Adrenal gland (tissue), 12 donors: ENCODE data around the gene GMPPA. TPM values are rescaled to one million over a fixed set of nuclear protein-coding genes. Genes with fewer than 3 reads are reported as not detected.

Experiments
- DNase-seq, 7 donors: peaks; one replicate each; pipeline ENCODE4 v3.0.0-alpha.2; 2019 to 2020
- H3K27ac ChIP-seq, 5 donors: fragments of 200-600 bp; sonication (generic) in 4 of 5; 1 replicate in 3 of 5; 2 replicates in 2 of 5; pipeline versions ENCODE4 v1.5.1 to v1.8.0; 2016 to 2020; ENCODE audit warnings: mild to moderate bottlenecking in 1 of 5
- H3K27me3 ChIP-seq: fragments of 200-600 bp; 2 replicates; pipeline ENCODE4 v1.8.0; 2021
- H3K36me3 ChIP-seq, 2 donors: fragments of 200-600 bp; replicated peaks in 1 of 2; 1 replicate in 1 of 2; 2 replicates in 1 of 2; pipeline versions ENCODE4 v1.5.1 to v1.8.0; 2018 to 2022
- H3K4me1 ChIP-seq, 2 donors: fragments of 200-600 bp; replicated peaks in 1 of 2; 1 replicate in 1 of 2; 2 replicates in 1 of 2; pipeline versions ENCODE4 v1.5.1 to v1.8.0; 2018 to 2021
- H3K4me3 ChIP-seq, 4 donors: fragments of 200-600 bp; sonication (generic) in 3 of 4; one replicate each; pipeline ENCODE4 v1.5.1; 2016 to 2018
- H3K9me3 ChIP-seq, 3 donors: fragments of 200-600 bp; sonication (generic) in 1 of 3; replicated peaks in 1 of 3; 1 replicate in 2 of 3; 2 replicates in 1 of 3; pipeline versions ENCODE4 v1.5.1 to v1.8.0; 2016 to 2021
- CTCF ChIP-seq, 6 experiments: fragments of 450-650 bp in 4 of 6; fragments of 200-600 bp in 2 of 6; sonication (generic) in 1 of 6; IDR thresholded peaks; 1 replicate in 5 of 6; 2 replicates in 1 of 6; pipeline versions ENCODE4 v1.5.1 to v1.8.0; 2016 to 2021; ENCODE audit warnings: antibody characterized with exemption in 6 of 6, mild to moderate bottlenecking in 2 of 6, moderate library complexity in 1 of 6
- POLR2A ChIP-seq, 2 donors: fragments of 450-650 bp; IDR thresholded peaks; one replicate each; pipeline ENCODE4 v1.6.1; 2017; ENCODE audit warnings: antibody characterized with exemption in 2 of 2, mild to moderate bottlenecking in 2 of 2, moderate library complexity in 1 of 2
- WGBS, 4 donors: extraction: QIAGEN DNeasy Blood & Tissue Kit in 2 of 4; methylation state at CpG; one replicate each; pipeline versions ENCODE4 v1.1.5 to v1.1.7; 2013 to 2017; 5-methylcytosine and 5-hydroxymethylcytosine counted together
- intact Hi-C, 2 donors: fragments of 100-400 bp; cut with DNase I; formaldehyde crosslinking; loops; one replicate each; pipeline versions ENCODE4 v1.14.1 to v1.15.0; 2022 to 2023
- polyA plus RNA-seq, 3 donors: library from polyadenylated mRNA; stranded (reverse); fragments of 200-250 nt in 2 of 3; fragments of 350-450 nt in 1 of 3; fragmentation: Illumina TruSeq in 1 of 3; extraction: RNeasy Lipid Tissue Mini Kit (QIAGEN cat#74804) in 1 of 3; gene quantifications; one replicate each; pipeline ENCODE4 v1.2.3, GENCODE V29; 2013 to 2014
- total RNA-seq, 9 donors: library from RNA; depleted of rRNA in 4 of 9; stranded (reverse); fragments of >200 nt in 4 of 9; fragments of 120-200 nt in 1 of 9; fragmentation: NEBNext Ultra II Directional in 1 of 9; extraction: Animal tissue kit (Norgen Biotek cat#: 25700) in 1 of 9; gene quantifications; one replicate each; pipeline versions ENCODE4 v1.1.0 to v1.2.4, GENCODE V29; 2013 to 2023
- donor health status: healthy with polysubstance abuse.
- donor health status: Bipolar disorder and iron deficiency.
- donor health status: DM: yes; HTN: yes; CAD: no.
- donor health status: DM: no; HTN: no; CAD: no.
- donor health status: DM: no; HTN: no; CAD: no.
- donor health status: DM: yes; HTN: yes; CAD: no.

GMPPA gene
- total and polyA plus RNA-seq, 12 donors: 23.0 to 72.2 (median 35.3) TPM

- Histone ChIP-seq H3K4me1 (peaks cover 0 to 7% of the 10 kb centered on the region in 2 donors), H3K27ac (no peak overlapping the region), H3K4me3 (no peak overlapping the region), H3K9me3 (no peaks in the 10 kb centered on the region), H3K27me3 (no peaks in the 10 kb centered on the region), H3K36me3 (peaks cover 0 to 25% of the 10 kb centered on the region in 2 donors)
- no peak for DNase-seq
- intact Hi-C loops: loop anchor here in 1 of 2 donors (5.0 kb wide), 1 partner anchor 75 kb away; no protein-coding TSS in a partner anchor
- WGBS, 4 donors: 49 to 67% (median 56%) methylated on average over 6 to 9 of the region's 9 CpGs; no CpG with 5 or more reads in 1 of the 4 donors
- TF ChIP-seq POLR2A (IDR thresholded peaks at IDR 0.05): no peak
Measured at GRCh38 chr2:219536967-219537366, 38.3 kb downstream of the GMPPA start.

GRCh38 chr2:219537657-219538488 lies 39.2 kb downstream of the GMPPA start:
- Histone ChIP-seq H3K36me3 (peaks cover 0 to 25% of the 10 kb centered on the region in 2 donors), H3K27ac (no peak overlapping the region), H3K4me3 (no peak overlapping the region), H3K4me1 (peaks cover 8 to 16% of the 10 kb centered on the region in 2 donors), H3K9me3 (no peaks in the 10 kb centered on the region), H3K27me3 (no peaks in the 10 kb centered on the region)
- intact Hi-C loops: loop anchor here in 1 of 2 donors (5.0 kb wide), 1 partner anchor 76 kb away; no protein-coding TSS in a partner anchor
- TF ChIP-seq CTCF (IDR thresholded peaks at IDR 0.05) (no peak), POLR2A (IDR thresholded peaks at IDR 0.05) (no peak)
- no peak for DNase-seq
- whole genome bisulfite sequencing, 4 donors: 60 to 64% (median 63%) methylated on average over 5 to 14 of the region's 15 CpGs

GRCh38 chr2:219538504-219538951 lies 39.8 kb downstream of the GMPPA start:
- Histone ChIP-seq H3K27me3 (no peaks in the 10 kb centered on the region), H3K4me1 (peaks cover 10 to 17% of the 10 kb centered on the region in 2 donors), H3K36me3 (peaks cover 0 to 25% of the 10 kb centered on the region in 2 donors), H3K27ac (no peak overlapping the region), H3K4me3 (no peak overlapping the region), H3K9me3 (no peaks in the 10 kb centered on the region)
- WGBS, 4 donors: 59 to 79% (median 73%) methylated on average over 5 to 6 of the region's 6 CpGs
- DNase-seq: no peak
- intact Hi-C loops: loop anchor here in 1 of 2 donors (5.0 kb wide), 1 partner anchor 76 kb away; no protein-coding TSS in a partner anchor
- TF ChIP-seq POLR2A (IDR thresholded peaks at IDR 0.05) (no peak), CTCF (IDR thresholded peaks at IDR 0.05) (no peak)

GRCh38 chr2:219538956-219539788 lies 40.5 kb downstream of the GMPPA start:
- no peak for DNase-seq
- Histone ChIP-seq H3K4me3 (no peak overlapping the region), H3K36me3 (peaks cover 0 to 25% of the 10 kb centered on the region in 2 donors), H3K9me3 (no peaks in the 10 kb centered on the region), H3K27ac (no peak overlapping the region), H3K27me3 (no peaks in the 10 kb centered on the region), H3K4me1 (peaks cover 10 to 20% of the 10 kb centered on the region in 2 donors)
- WGBS, 4 donors: 86 to 97% (median 89%) methylated on average over 16 to 32 of the region's 32 CpGs
- intact Hi-C loops: loop anchor here in 1 of 2 donors (5.0 kb wide), 1 partner anchor 77 kb away; no protein-coding TSS in a partner anchor
- TF ChIP-seq CTCF (IDR thresholded peaks at IDR 0.05): no peak
- TF ChIP-seq POLR2A (IDR thresholded peaks at IDR 0.05): no peak
